ENCODE data around the gene PODXL2. TPM values are rescaled to one million over a fixed set of nuclear protein-coding genes. Genes with fewer than 3 reads are reported as not detected.

Gene PODXL2
- polyA plus RNA-seq, 1 donor (not counting 4 experiments of a cell fraction or from before 2014, with no cell fraction given), result 1.6 TPM

DNA sequence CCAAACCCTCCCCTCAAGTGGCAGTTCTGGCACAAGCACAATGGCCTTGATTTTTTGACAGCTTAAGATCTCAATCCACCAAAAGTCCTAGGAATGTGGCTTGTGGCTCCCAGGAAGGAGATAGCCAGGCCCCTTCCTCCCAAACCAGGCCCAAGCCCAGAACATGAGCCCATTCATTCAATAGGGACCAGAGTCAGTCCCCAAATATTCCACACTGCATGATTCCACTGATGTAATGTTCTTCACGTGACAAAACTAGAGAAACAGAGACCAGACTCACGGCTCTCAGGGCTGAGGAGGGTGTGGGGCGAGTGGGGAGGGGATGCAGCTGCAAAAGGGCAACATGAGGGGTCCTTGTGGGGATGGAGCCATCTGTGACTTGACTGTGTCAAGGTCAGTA lies 69.3 kb downstream of the PODXL2 start:
- Histone ChIP-seq H3K4me2 (ENCODE audit: control insufficient read depth, extremely low read depth, insufficient read depth, low read depth, low read length) (no peak overlapping the region), H3K9me1 (ENCODE audit: control insufficient read depth, extremely low read depth, insufficient read depth, low read length) (no peaks in the 10 kb centered on the region), H3K4me3 (ENCODE audit: control insufficient read depth in 2 of 3, extremely low read depth in 1 of 3, insufficient read depth in 2 of 3, low read depth in 1 of 3, low read length in 3 of 3) (no peak overlapping the region), H3K27me3 (ENCODE audit: control insufficient read depth, extremely low read depth, insufficient read depth, low read length) (no peaks in the 10 kb centered on the region), H4K20me1 (ENCODE audit: control insufficient read depth, extremely low read depth, insufficient read depth, low read length) (no peaks in the 10 kb centered on the region), H2AFZ (ENCODE audit: control insufficient read depth, low read length) (no peak overlapping the region), H3K9ac (ENCODE audit: control insufficient read depth, extremely low read depth, insufficient read depth, low read length) (no peak overlapping the region), H3K79me2 (ENCODE audit: control insufficient read depth, insufficient read depth, low read length) (no peaks in the 10 kb centered on the region), H3K4me1 (ENCODE audit: control insufficient read depth, extremely low read depth, insufficient read depth, low read length) (peaks cover 16% of the 10 kb centered on the region), H3K27ac (ENCODE audit: control insufficient read depth, insufficient read depth, low read length) (no peak overlapping the region), H3K36me3 (ENCODE audit: control insufficient read depth in 2 of 2, extremely low read depth in 1 of 2, insufficient read depth in 2 of 2, low read length in 2 of 2) (no peaks in the 10 kb centered on the region), H3K9me3 (ENCODE audit: control insufficient read depth, low read depth, low read length) (no peaks in the 10 kb centered on the region)
- DNase-seq (ENCODE audit: low read depth, low spot score) (no peak), FAIRE-seq (no peak)
- TF ChIP-seq, protein P1, sequence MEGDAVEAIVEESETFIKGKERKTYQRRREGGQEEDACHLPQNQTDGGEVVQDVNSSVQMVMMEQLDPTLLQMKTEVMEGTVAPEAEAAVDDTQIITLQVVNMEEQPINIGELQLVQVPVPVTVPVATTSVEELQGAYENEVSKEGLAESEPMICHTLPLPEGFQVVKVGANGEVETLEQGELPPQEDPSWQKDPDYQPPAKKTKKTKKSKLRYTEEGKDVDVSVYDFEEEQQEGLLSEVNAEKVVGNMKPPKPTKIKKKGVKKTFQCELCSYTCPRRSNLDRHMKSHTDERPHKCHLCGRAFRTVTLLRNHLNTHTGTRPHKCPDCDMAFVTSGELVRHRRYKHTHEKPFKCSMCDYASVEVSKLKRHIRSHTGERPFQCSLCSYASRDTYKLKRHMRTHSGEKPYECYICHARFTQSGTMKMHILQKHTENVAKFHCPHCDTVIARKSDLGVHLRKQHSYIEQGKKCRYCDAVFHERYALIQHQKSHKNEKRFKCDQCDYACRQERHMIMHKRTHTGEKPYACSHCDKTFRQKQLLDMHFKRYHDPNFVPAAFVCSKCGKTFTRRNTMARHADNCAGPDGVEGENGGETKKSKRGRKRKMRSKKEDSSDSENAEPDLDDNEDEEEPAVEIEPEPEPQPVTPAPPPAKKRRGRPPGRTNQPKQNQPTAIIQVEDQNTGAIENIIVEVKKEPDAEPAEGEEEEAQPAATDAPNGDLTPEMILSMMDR (optimal IDR thresholded peaks at IDR 0.05 in 1 of 3, IDR thresholded peaks at IDR 0.05 in 1 of 3, conservative IDR thresholded peaks at IDR 0.05 in 1 of 3; ENCODE audit: extremely low read depth in 1 of 3, insufficient read depth in 2 of 3, low read length in 3 of 3), result no peak
- TF ChIP-seq EZH2 (IDR thresholded peaks at IDR 0.05; ENCODE audit: low read length), result no peak
- dilution Hi-C loops (cut with MboI; ENCODE audit: extremely low pct_ligation_motif_present, low sequenced_read_pairs), result no loop called here

DNA sequence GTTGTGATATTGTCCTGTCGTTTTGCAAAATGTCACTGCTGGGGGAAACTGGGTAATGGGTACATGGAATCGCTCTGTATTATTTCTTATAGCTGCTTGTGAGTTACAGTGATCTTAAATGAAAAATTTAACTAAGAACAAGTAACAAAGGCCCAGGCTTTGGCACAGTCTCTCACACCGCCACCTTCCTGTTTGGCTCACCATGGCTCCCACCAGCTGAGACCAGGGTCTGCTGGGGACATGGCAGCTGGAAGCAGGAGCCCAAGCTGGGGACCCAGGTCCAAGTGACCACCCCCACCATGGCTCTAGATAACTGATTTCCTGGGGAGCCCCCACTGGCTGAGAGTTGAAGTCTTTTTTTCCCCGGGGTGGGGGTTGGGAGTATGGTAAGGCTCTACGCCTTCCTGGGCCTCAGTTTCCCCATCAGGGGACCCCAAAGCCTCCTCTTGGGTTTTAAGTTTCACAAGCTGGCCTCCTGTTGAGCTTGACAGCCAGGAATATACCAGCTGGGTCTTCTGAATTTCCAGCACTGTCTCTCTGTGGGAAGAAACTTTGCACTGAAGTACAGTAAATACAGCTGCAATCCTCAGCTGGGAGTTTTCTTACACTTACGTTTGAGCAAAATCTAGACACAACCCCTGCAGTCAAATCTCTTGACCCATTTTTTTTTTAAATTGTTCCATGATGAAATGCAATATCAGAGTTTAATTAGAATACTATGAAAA lies 69.9 kb downstream of the PODXL2 start:
- Histone ChIP-seq H3K4me2 (ENCODE audit: control insufficient read depth, extremely low read depth, insufficient read depth, low read depth, low read length) (no peak overlapping the region), H3K27ac (ENCODE audit: control insufficient read depth, insufficient read depth, low read length) (no peak overlapping the region), H3K9ac (ENCODE audit: control insufficient read depth, extremely low read depth, insufficient read depth, low read length) (no peak overlapping the region), H3K36me3 (ENCODE audit: control insufficient read depth in 2 of 2, extremely low read depth in 1 of 2, insufficient read depth in 2 of 2, low read length in 2 of 2) (no peaks in the 10 kb centered on the region), H4K20me1 (ENCODE audit: control insufficient read depth, extremely low read depth, insufficient read depth, low read length) (no peaks in the 10 kb centered on the region), H3K4me3 (ENCODE audit: control insufficient read depth in 2 of 3, extremely low read depth in 1 of 3, insufficient read depth in 2 of 3, low read depth in 1 of 3, low read length in 3 of 3) (no peak overlapping the region), H3K4me1 (ENCODE audit: control insufficient read depth, extremely low read depth, insufficient read depth, low read length) (peaks cover 16% of the 10 kb centered on the region), H2AFZ (ENCODE audit: control insufficient read depth, low read length) (no peak overlapping the region), H3K9me1 (ENCODE audit: control insufficient read depth, extremely low read depth, insufficient read depth, low read length) (no peaks in the 10 kb centered on the region), H3K79me2 (ENCODE audit: control insufficient read depth, insufficient read depth, low read length) (no peaks in the 10 kb centered on the region), H3K9me3 (ENCODE audit: control insufficient read depth, low read depth, low read length) (no peaks in the 10 kb centered on the region), H3K27me3 (ENCODE audit: control insufficient read depth, extremely low read depth, insufficient read depth, low read length) (no peaks in the 10 kb centered on the region)
- dilution Hi-C loops (cut with MboI; ENCODE audit: extremely low pct_ligation_motif_present, low sequenced_read_pairs), result no loop called here
- no peak for DNase-seq (ENCODE audit: low read depth, low spot score)
- no peak for FAIRE-seq
- TF ChIP-seq EZH2 (IDR thresholded peaks at IDR 0.05; ENCODE audit: low read length), result no peak
- TF ChIP-seq, protein P1 (optimal IDR thresholded peaks at IDR 0.05 in 1 of 3, IDR thresholded peaks at IDR 0.05 in 1 of 3, conservative IDR thresholded peaks at IDR 0.05 in 1 of 3; ENCODE audit: extremely low read depth in 1 of 3, insufficient read depth in 2 of 3, low read length in 3 of 3), result no peak

Measured in keratinocyte (primary cell).